ENCODE results near the gene SULT1A3. TPM values are rescaled to one million over a fixed set of nuclear protein-coding genes. Genes with fewer than 3 reads are reported as not detected.
"Not testable (repeated sequence)": the region's sequence is repeated elsewhere in the genome, so short reads cannot be mapped to it uniquely, and the experiment has no call there.

SULT1A3 gene
- total RNA-seq, 1 experiment from 2014 or later: 8.5 TPM

GRCh38 chr16:30186782-30187555 lies 12.1 kb upstream of the SULT1A3 start:
- TF ChIP-seq EZH2 (IDR thresholded peaks at IDR 0.05; ENCODE audit: low read length, unreplicated experiment) (no peak), CTCF (conservative IDR thresholded peaks at IDR 0.05; ENCODE audit: low read depth, low read length) (peak; percentile 67), EZH2phosphoT487 (IDR thresholded peaks at IDR 0.05; ENCODE audit: borderline replicate concordance, low read length) (no peak)
- Histone ChIP-seq H3K4me2 (ENCODE audit: low read length) (no peak overlapping the region), H3K9me2 (replicated peaks; ENCODE audit: low read length) (no peaks in the 10 kb centered on the region), H3F3A (ENCODE audit: low read length, unreplicated experiment) (no peaks in the 10 kb centered on the region), H3K27me3 (ENCODE audit: low read length) (no peaks in the 10 kb centered on the region), H3K9ac (ENCODE audit: low read length) (no peak overlapping the region), H3K27ac (ENCODE audit: low read length) (no peak overlapping the region), H2AFZ (ENCODE audit: low read length) (no peak overlapping the region), H3K4me3 (ENCODE audit: low read length) (no peak overlapping the region), H3K79me2 (ENCODE audit: low read length) (no peaks in the 10 kb centered on the region), H3K9me3 (ENCODE audit: low read length) (no peaks in the 10 kb centered on the region), H4K20me1 (ENCODE audit: low read length) (no peaks in the 10 kb centered on the region), H3K36me3 (ENCODE audit: low read depth, low read length) (no peaks in the 10 kb centered on the region), H3K4me1 (ENCODE audit: insufficient read depth, low read length) (no peaks in the 10 kb centered on the region)
- intact Hi-C loops (cut with micrococcal nuclease): no loop called here
- no TSS peak for BruUV-seq (replicated peaks)
- ChIA-PET POLR2A (ENCODE audit: unreplicated experiment) (no interaction called here), CTCF (no interaction called here)
- DNase-seq (peak; percentile 55), ATAC-seq (peak; percentile 34)

GRCh38 chr16:30187556-30187865 lies 11.5 kb upstream of the SULT1A3 start:
- no peaks in the 10 kb centered on the region for H3F3A ChIP-seq (ENCODE audit: low read length, unreplicated experiment)
- POLR2A ChIA-PET (ENCODE audit: unreplicated experiment): no interaction called here
- no peak for ATAC-seq
- H4K20me1 ChIP-seq (ENCODE audit: low read length): no peaks in the 10 kb centered on the region
- no peak for TF ChIP-seq EZH2 (IDR thresholded peaks at IDR 0.05; ENCODE audit: low read length, unreplicated experiment)
- TF ChIP-seq EZH2phosphoT487 (IDR thresholded peaks at IDR 0.05; ENCODE audit: borderline replicate concordance, low read length): no peak
- TF ChIP-seq CTCF (conservative IDR thresholded peaks at IDR 0.05; ENCODE audit: low read depth, low read length): no peak
- no peaks in the 10 kb centered on the region for H3K9me3 ChIP-seq (ENCODE audit: low read length)
- H3K27ac ChIP-seq (ENCODE audit: low read length): no peak overlapping the region
- H3K27me3 ChIP-seq (ENCODE audit: low read length): no peaks in the 10 kb centered on the region
- no peak overlapping the region for H3K4me2 ChIP-seq (ENCODE audit: low read length)
- H3K4me3 ChIP-seq (ENCODE audit: low read length): no peak overlapping the region
- no peaks in the 10 kb centered on the region for H3K36me3 ChIP-seq (ENCODE audit: low read depth, low read length)
- no peak overlapping the region for H2AFZ ChIP-seq (ENCODE audit: low read length)
- intact Hi-C loops (cut with micrococcal nuclease): no loop called here
- BruUV-seq (replicated peaks): no TSS peak
- CTCF ChIA-PET: no interaction called here
- no peaks in the 10 kb centered on the region for H3K9me2 ChIP-seq (replicated peaks; ENCODE audit: low read length)
- no peak overlapping the region for H3K9ac ChIP-seq (ENCODE audit: low read length)
- H3K79me2 ChIP-seq (ENCODE audit: low read length): no peaks in the 10 kb centered on the region
- H3K4me1 ChIP-seq (ENCODE audit: insufficient read depth, low read length): no peaks in the 10 kb centered on the region
- DNase-seq: no peak

- H4K20me1 ChIP-seq (ENCODE audit: low read length): no peaks in the 10 kb centered on the region
- H2AFZ ChIP-seq (ENCODE audit: low read length): no peak overlapping the region
- intact Hi-C loops (cut with micrococcal nuclease): no loop called here
- H3K4me2 ChIP-seq (ENCODE audit: low read length): no peak overlapping the region
- TF ChIP-seq CTCF (conservative IDR thresholded peaks at IDR 0.05; ENCODE audit: low read depth, low read length): no peak
- TF ChIP-seq EZH2phosphoT487 (IDR thresholded peaks at IDR 0.05; ENCODE audit: borderline replicate concordance, low read length): no peak
- no peak for TF ChIP-seq EZH2 (IDR thresholded peaks at IDR 0.05; ENCODE audit: low read length, unreplicated experiment)
- H3K27ac ChIP-seq (ENCODE audit: low read length): no peak overlapping the region
- H3K9me3 ChIP-seq (ENCODE audit: low read length): no peaks in the 10 kb centered on the region
- DNase-seq (no peak), ATAC-seq (no peak)
- no peaks in the 10 kb centered on the region for H3K4me1 ChIP-seq (ENCODE audit: insufficient read depth, low read length)
- H3K27me3 ChIP-seq (ENCODE audit: low read length): no peaks in the 10 kb centered on the region
- no TSS peak for BruUV-seq (replicated peaks)
- ChIA-PET CTCF (no interaction called here), POLR2A (ENCODE audit: unreplicated experiment) (no interaction called here)
- H3K9me2 ChIP-seq (replicated peaks; ENCODE audit: low read length): no peaks in the 10 kb centered on the region
- no peaks in the 10 kb centered on the region for H3K36me3 ChIP-seq (ENCODE audit: low read depth, low read length)
- no peak overlapping the region for H3K9ac ChIP-seq (ENCODE audit: low read length)
- no peaks in the 10 kb centered on the region for H3F3A ChIP-seq (ENCODE audit: low read length, unreplicated experiment)
- no peak overlapping the region for H3K4me3 ChIP-seq (ENCODE audit: low read length)
- H3K79me2 ChIP-seq (ENCODE audit: low read length): no peaks in the 10 kb centered on the region
Observed at GRCh38 chr16:30187971-30188561, 11.0 kb upstream of the SULT1A3 start.

GRCh38 chr16:30191158-30191557 lies 7.9 kb upstream of the SULT1A3 start:
- intact Hi-C loops (cut with micrococcal nuclease); H2AFZ ChIP-seq (ENCODE audit: low read length); H3K9ac ChIP-seq (ENCODE audit: low read length); H3K4me2 ChIP-seq (ENCODE audit: low read length); CTCF ChIA-PET; H3K79me2 ChIP-seq (ENCODE audit: low read length); H3K27ac ChIP-seq (ENCODE audit: low read length); DNase-seq; H3K36me3 ChIP-seq (ENCODE audit: low read depth, low read length); H3F3A ChIP-seq (ENCODE audit: low read length, unreplicated experiment); ATAC-seq; H3K27me3 ChIP-seq (ENCODE audit: low read length); BruUV-seq (replicated peaks); H3K4me3 ChIP-seq (ENCODE audit: low read length); H3K9me3 ChIP-seq (ENCODE audit: low read length); H3K9me2 ChIP-seq (replicated peaks; ENCODE audit: low read length); POLR2A ChIA-PET (ENCODE audit: unreplicated experiment); H4K20me1 ChIP-seq (ENCODE audit: low read length); H3K4me1 ChIP-seq (ENCODE audit: insufficient read depth, low read length): not testable (repeated sequence)
